ENCODE data around the gene MAN1A1.
A peak's percentile ranks its signal among the peaks of the same experiment; 100 is the strongest.

The MAN1A1 gene

GRCh38 chr6:119345114-119345513 lies 4.4 kb downstream of the MAN1A1 start:
- DNase-seq, result no peak

- DNase-seq, result no peak
Measured at GRCh38 chr6:119344306-119344705, 5.3 kb downstream of the MAN1A1 start.

GRCh38 chr6:119343573-119344146 lies 5.9 kb downstream of the MAN1A1 start:
- DNase-seq, result no peak

- no peak for DNase-seq
Measured at GRCh38 chr6:119343167-119343566, 6.4 kb downstream of the MAN1A1 start.

GRCh38 chr6:119342430-119342829 lies 7.1 kb downstream of the MAN1A1 start:
- no peak for DNase-seq

GRCh38 chr6:119340796-119341487 lies 8.6 kb downstream of the MAN1A1 start:
- DNase-seq, result peak; percentile 57

GRCh38 chr6:119339941-119340456 lies 9.6 kb downstream of the MAN1A1 start:
- DNase-seq, result no peak

GRCh38 chr6:119337762-119338161 lies 11.8 kb downstream of the MAN1A1 start:
- DNase-seq, result no peak

- DNase-seq, result no peak
Measured at GRCh38 chr6:119337252-119337651, 12.3 kb downstream of the MAN1A1 start.

GRCh38 chr6:119334535-119335264 lies 14.9 kb downstream of the MAN1A1 start:
- no peak for DNase-seq

- DNase-seq, result no peak
Measured at GRCh38 chr6:119333707-119334295, 15.8 kb downstream of the MAN1A1 start.

- no peak for DNase-seq
Measured at GRCh38 chr6:119333063-119333609, 16.4 kb downstream of the MAN1A1 start.

- DNase-seq, result no peak
Measured at GRCh38 chr6:119331663-119332286, 17.8 kb downstream of the MAN1A1 start.

- no peak for DNase-seq
Measured at GRCh38 chr6:119330520-119331113, 18.9 kb downstream of the MAN1A1 start.

- no peak for DNase-seq
Measured at GRCh38 chr6:119329794-119330180, 19.8 kb downstream of the MAN1A1 start.

GRCh38 chr6:119328892-119329793 lies 20.4 kb downstream of the MAN1A1 start:
- DNase-seq, result no peak

- no peak for DNase-seq
Measured at GRCh38 chr6:119328254-119328653, 21.3 kb downstream of the MAN1A1 start.

- DNase-seq, result no peak
Measured at GRCh38 chr6:119327810-119328209, 21.8 kb downstream of the MAN1A1 start.

- peak; percentile 52 for DNase-seq
Measured at GRCh38 chr6:119326291-119327005, 23.1 kb downstream of the MAN1A1 start.

GRCh38 chr6:119325559-119326265 lies 23.8 kb downstream of the MAN1A1 start:
- DNase-seq, result no peak

Data from NCI-H524 treated with DMSO at 0.1 percent for 48 hours (cell line).